Astrocyte (in vitro differentiated cells and primary cell): ENCODE measurements around the gene SMIM21. TPM values are rescaled to one million over a fixed set of nuclear protein-coding genes. Genes with fewer than 3 reads are reported as not detected.

ENCODE experiments used
- DNase-seq: peaks from one replicate; pipeline ENCODE4 v3.0.0-alpha.2; 2010; ENCODE audit warnings: low read depth
- FAIRE-seq: peaks from 2 replicates; lab custom pipeline; 2011; peaks lifted over from hg19 to GRCh38; lab: Jason Lieb, UNC
- H2AFZ ChIP-seq: 2 replicates; pipeline ENCODE4 v1.6.0; 2012; ENCODE audit warnings: low read depth, low read length, inconsistent platforms
- H3K27ac ChIP-seq: 2 replicates; pipeline ENCODE4 v1.5.1; 2011; ENCODE audit warnings: low read depth, low read length, inconsistent platforms
- H3K27me3 ChIP-seq: 2 replicates; pipeline ENCODE4 v1.6.0; 2011; ENCODE audit warnings: low read length, inconsistent platforms; ENCODE audit not compliant: insufficient read depth
- H3K36me3 ChIP-seq: 2 replicates; pipeline ENCODE4 v1.5.1; 2011; ENCODE audit warnings: low read length, inconsistent platforms; ENCODE audit not compliant: insufficient read depth
- H3K4me1 ChIP-seq: 2 replicates; pipeline ENCODE4 v1.5.1; 2011; ENCODE audit warnings: low read length, inconsistent platforms; ENCODE audit not compliant: insufficient read depth
- H3K4me2 ChIP-seq: 2 replicates; pipeline ENCODE4 v1.6.0; 2012; ENCODE audit warnings: low read length, inconsistent platforms
- H3K4me3 ChIP-seq: 2 replicates; pipeline ENCODE4 v1.5.1; 2011; ENCODE audit warnings: low read depth, mild to moderate bottlenecking, low read length, inconsistent platforms; ENCODE audit not compliant: insufficient read depth
- H3K79me2 ChIP-seq: 2 replicates; pipeline ENCODE4 v1.6.0; 2012; ENCODE audit warnings: mild to moderate bottlenecking, low read length, inconsistent platforms; ENCODE audit not compliant: insufficient read depth
- H3K9ac ChIP-seq: 2 replicates; pipeline ENCODE4 v1.6.0; 2012; ENCODE audit warnings: mild to moderate bottlenecking, low read length, inconsistent platforms
- H3K9me3 ChIP-seq: 2 replicates; pipeline ENCODE4 v1.5.1; 2012; ENCODE audit warnings: low read depth, mild to moderate bottlenecking, low read length, inconsistent platforms; ENCODE audit not compliant: insufficient read depth
- H4K20me1 ChIP-seq: 2 replicates; pipeline ENCODE4 v1.6.0; 2012; ENCODE audit warnings: low read length, inconsistent platforms; ENCODE audit not compliant: insufficient read depth
- H3K27ac Mint-ChIP-seq: one replicate; pipeline ENCODE4 v1.8.0; 2021; ENCODE audit warnings: mild to moderate bottlenecking, mixed read lengths; ENCODE audit not compliant: unreplicated experiment
- H3K27me3 Mint-ChIP-seq: one replicate; pipeline ENCODE4 v1.8.0; 2021; ENCODE audit warnings: low read depth, mixed read lengths; ENCODE audit not compliant: unreplicated experiment
- H3K36me3 Mint-ChIP-seq: one replicate; pipeline ENCODE4 v1.8.0; 2021; ENCODE audit warnings: low read depth, mixed read lengths; ENCODE audit not compliant: unreplicated experiment
- H3K4me1 Mint-ChIP-seq: one replicate; pipeline ENCODE4 v1.8.0; 2021; ENCODE audit warnings: low read depth, mixed read lengths; ENCODE audit not compliant: unreplicated experiment
- H3K4me3 Mint-ChIP-seq: one replicate; pipeline ENCODE4 v1.8.0; 2021; ENCODE audit warnings: mild to moderate bottlenecking, moderate library complexity, mixed read lengths; ENCODE audit not compliant: unreplicated experiment
- H3K9me3 Mint-ChIP-seq: one replicate; pipeline ENCODE4 v1.8.0; 2021; ENCODE audit warnings: mild to moderate bottlenecking, mixed read lengths; ENCODE audit not compliant: unreplicated experiment
- CTCF ChIP-seq: IDR thresholded peaks from 2 replicates; pipeline ENCODE4 v1.5.1; 2011; ENCODE audit warnings: low read depth, mild to moderate bottlenecking, inconsistent platforms, low read length, moderate library complexity; ENCODE audit not compliant: insufficient read depth
- EZH2 ChIP-seq: IDR thresholded peaks from 2 replicates; pipeline ENCODE4 v1.6.1; 2012; ENCODE audit warnings: mild to moderate bottlenecking, low read length, inconsistent platforms; ENCODE audit not compliant: insufficient read depth
- total RNA-seq: library from RNA; stranded (reverse); gene quantifications from 2 replicates; pipeline ENCODE4 v1.2.1, GENCODE V29; 2021

SMIM21 gene
- total RNA-seq, 1 donor from 2014 or later: not detected

GRCh38 chr18:75422341-75422910 lies 5.1 kb downstream of the SMIM21 start:
- no peaks in the 10 kb centered on the region for H4K20me1 ChIP-seq
- Mint-ChIP-seq H3K36me3 (no peaks in the 10 kb centered on the region), H3K4me1 (no peaks in the 10 kb centered on the region), H3K27ac (no peak overlapping the region), H3K4me3 (no peak overlapping the region), H3K9me3 (peaks cover 14% of the 10 kb centered on the region), H3K27me3 (peaks cover 17% of the 10 kb centered on the region)
- no peak overlapping the region for H3K4me2 ChIP-seq
- no peaks in the 10 kb centered on the region for H3K4me1 ChIP-seq
- no peak overlapping the region for H2AFZ ChIP-seq
- no peak overlapping the region for H3K4me3 ChIP-seq
- no peaks in the 10 kb centered on the region for H3K9me3 ChIP-seq
- TF ChIP-seq EZH2: no peak
- no peak for TF ChIP-seq CTCF
- no peak overlapping the region for H3K27ac ChIP-seq
- no peaks in the 10 kb centered on the region for H3K36me3 ChIP-seq
- no peaks in the 10 kb centered on the region for H3K79me2 ChIP-seq
- H3K27me3 ChIP-seq: peaks cover 6% of the 10 kb centered on the region
- FAIRE-seq: peak; percentile 55
- DNase-seq: peak; percentile 23
- H3K9ac ChIP-seq: no peak overlapping the region

- peaks cover 12% of the 10 kb centered on the region for H3K27me3 Mint-ChIP-seq
Observed at GRCh38 chr18:75421656-75422055, 5.8 kb downstream of the SMIM21 start.

More at GRCh38 chr18:75421656-75422055, 5.8 kb downstream of the SMIM21 start:
- DNase-seq (peak; percentile 16), FAIRE-seq (no peak)
- no peak overlapping the region for H2AFZ ChIP-seq
- H3K9ac ChIP-seq: no peak overlapping the region
- no peaks in the 10 kb centered on the region for H3K79me2 ChIP-seq
- H3K9me3 ChIP-seq: no peaks in the 10 kb centered on the region
- Mint-ChIP-seq H3K27ac (no peak overlapping the region), H3K4me1 (no peaks in the 10 kb centered on the region), H3K9me3 (peaks cover 14% of the 10 kb centered on the region), H3K36me3 (no peaks in the 10 kb centered on the region), H3K4me3 (no peak overlapping the region)
- TF ChIP-seq CTCF (no peak), EZH2 (no peak)
- H4K20me1 ChIP-seq: no peaks in the 10 kb centered on the region
- H3K4me2 ChIP-seq: no peak overlapping the region
- no peak overlapping the region for H3K27ac ChIP-seq
- no peaks in the 10 kb centered on the region for H3K27me3 ChIP-seq
- H3K36me3 ChIP-seq: no peaks in the 10 kb centered on the region
- H3K4me1 ChIP-seq: no peaks in the 10 kb centered on the region
- H3K4me3 ChIP-seq: no peak overlapping the region
